Measurements from ENCODE around the gene TRERF1.

The TRERF1 gene

GRCh38 chr6:42316981-42317380 is 134.7 kb downstream of the TRERF1 start:
- H3K27me3 ChIP-seq = no peaks in the 10 kb centered on the region
- no peak for TF ChIP-seq Cebpa-rat (IDR thresholded peaks at IDR 0.05)
- H4K20me1 ChIP-seq = peaks cover 99% of the 10 kb centered on the region
- H3K9me3 ChIP-seq = no peaks in the 10 kb centered on the region
- peaks cover 27% of the 10 kb centered on the region for H3K36me3 ChIP-seq
- 0 out of 2 replicates have a peak overlapping the region, but pooled peaks have one; percentile 10 for H3K27ac ChIP-seq
- peak overlapping the region; percentile 59 for H3K4me2 ChIP-seq
- H3K4me1 ChIP-seq = peaks cover 17% of the 10 kb centered on the region
- H3K4me3 ChIP-seq = no peak overlapping the region
- H3K9ac ChIP-seq = no peak overlapping the region

GRCh38 chr6:42315991-42316970 is 135.4 kb downstream of the TRERF1 start:
- Histone ChIP-seq H3K4me3 (no peak overlapping the region), H3K36me3 (peaks cover 34% of the 10 kb centered on the region)

GRCh38 chr6:42315259-42315990 is 136.3 kb downstream of the TRERF1 start:
- no peak overlapping the region for H3K27ac ChIP-seq
- TF ChIP-seq Cebpa-rat (IDR thresholded peaks at IDR 0.05) = no peak
- H3K36me3 ChIP-seq = peaks cover 42% of the 10 kb centered on the region
- no peaks in the 10 kb centered on the region for H3K27me3 ChIP-seq
- peaks cover 96% of the 10 kb centered on the region for H4K20me1 ChIP-seq
- no peak overlapping the region for H3K9ac ChIP-seq
- H3K4me2 ChIP-seq = no peak overlapping the region
- H3K4me3 ChIP-seq = no peak overlapping the region
- H3K4me1 ChIP-seq = peaks cover 17% of the 10 kb centered on the region
- H3K9me3 ChIP-seq = no peaks in the 10 kb centered on the region

More at GRCh38 chr6:42315991-42316970, 135.4 kb downstream of the TRERF1 start:
- Histone ChIP-seq H4K20me1 (peaks cover 95% of the 10 kb centered on the region), H3K27me3 (no peaks in the 10 kb centered on the region), H3K9ac (no peak overlapping the region), H3K27ac (0 out of 2 replicates have a peak overlapping the region, but pooled peaks have one; percentile 10), H3K4me1 (peaks cover 17% of the 10 kb centered on the region), H3K4me2 (peak overlapping the region; percentile 59), H3K9me3 (no peaks in the 10 kb centered on the region)
- no peak for TF ChIP-seq Cebpa-rat (IDR thresholded peaks at IDR 0.05)

- Histone ChIP-seq H4K20me1 (peaks cover 96% of the 10 kb centered on the region), H3K4me3 (no peak overlapping the region), H3K4me1 (peaks cover 17% of the 10 kb centered on the region), H3K4me2 (no peak overlapping the region), H3K27me3 (no peaks in the 10 kb centered on the region), H3K36me3 (peaks cover 44% of the 10 kb centered on the region), H3K9me3 (no peaks in the 10 kb centered on the region), H3K27ac (no peak overlapping the region), H3K9ac (no peak overlapping the region)
- TF ChIP-seq Cebpa-rat (IDR thresholded peaks at IDR 0.05) = no peak
These were observed 137.0 kb downstream of the TRERF1 start for GRCh38 chr6:42314571-42315258.

- Histone ChIP-seq H3K4me3 (no peak overlapping the region), H3K36me3 (peaks cover 44% of the 10 kb centered on the region), H3K4me2 (no peak overlapping the region), H4K20me1 (peaks cover 96% of the 10 kb centered on the region), H3K27me3 (no peaks in the 10 kb centered on the region), H3K27ac (no peak overlapping the region), H3K9ac (no peak overlapping the region), H3K9me3 (no peaks in the 10 kb centered on the region), H3K4me1 (peaks cover 17% of the 10 kb centered on the region)
- no peak for TF ChIP-seq Cebpa-rat (IDR thresholded peaks at IDR 0.05)
These were observed 137.7 kb downstream of the TRERF1 start for GRCh38 chr6:42313941-42314570.

- H3K27ac ChIP-seq = no peak overlapping the region
These were observed 138.7 kb downstream of the TRERF1 start for GRCh38 chr6:42313038-42313437.

GRCh38 chr6:42307141-42307470 is 144.6 kb downstream of the TRERF1 start:
- H3K27ac ChIP-seq = no peak overlapping the region
- H3K9me3 ChIP-seq = no peaks in the 10 kb centered on the region
- H3K4me1 ChIP-seq = no peaks in the 10 kb centered on the region
- H4K20me1 ChIP-seq = peaks cover 96% of the 10 kb centered on the region
- no peak overlapping the region for H3K4me3 ChIP-seq
- peaks cover 31% of the 10 kb centered on the region for H3K36me3 ChIP-seq
- H3K9ac ChIP-seq = no peak overlapping the region
- no peak overlapping the region for H3K4me2 ChIP-seq
- no peaks in the 10 kb centered on the region for H3K27me3 ChIP-seq
- no peak for TF ChIP-seq Cebpa-rat (IDR thresholded peaks at IDR 0.05)

More at GRCh38 chr6:42313038-42313437, 138.7 kb downstream of the TRERF1 start:
- Histone ChIP-seq H4K20me1 (peaks cover 96% of the 10 kb centered on the region), H3K36me3 (peaks cover 37% of the 10 kb centered on the region), H3K4me3 (no peak overlapping the region), H3K9ac (no peak overlapping the region), H3K4me1 (peaks cover 17% of the 10 kb centered on the region), H3K27me3 (no peaks in the 10 kb centered on the region), H3K9me3 (no peaks in the 10 kb centered on the region), H3K4me2 (no peak overlapping the region)
- TF ChIP-seq Cebpa-rat (IDR thresholded peaks at IDR 0.05) = no peak

GRCh38 chr6:42306439-42307140 is 145.1 kb downstream of the TRERF1 start:
- no peak overlapping the region for H3K4me3 ChIP-seq
- no peaks in the 10 kb centered on the region for H3K4me1 ChIP-seq
- H3K27me3 ChIP-seq = no peaks in the 10 kb centered on the region
- no peak for TF ChIP-seq Cebpa-rat (IDR thresholded peaks at IDR 0.05)
- peaks cover 97% of the 10 kb centered on the region for H4K20me1 ChIP-seq
- H3K27ac ChIP-seq = no peak overlapping the region
- H3K9me3 ChIP-seq = no peaks in the 10 kb centered on the region
- H3K36me3 ChIP-seq = peaks cover 26% of the 10 kb centered on the region; the same call in 1 of the 2 replicates
- no peak overlapping the region for H3K9ac ChIP-seq
- no peak overlapping the region for H3K4me2 ChIP-seq
